OCI-LY7 (cell line): ENCODE data around the gene PHETA1. TPM values are rescaled to one million over a fixed set of nuclear protein-coding genes. Genes with fewer than 3 reads are reported as not detected.

Experiments used
- BruUV-seq: library from RNA; stranded (reverse); fragments of 400-500 nt; replicated peaks from 2 replicates; lab custom pipeline; 2021; lab: Mats Ljungman, UMichigan
- CTCF ChIA-PET: fragments of 300-600 bp; sonication (Branson Sonifier 250); formaldehyde crosslinking; loops from one replicate; lab custom pipeline; 2022; ENCODE audit warnings: antibody characterized with exemption; ENCODE audit not compliant: unreplicated experiment; lab: Charles Lee
- POLR2A ChIA-PET: fragments of 300-600 bp; sonication (Branson Sonifier 250); formaldehyde crosslinking; loops from one replicate; lab custom pipeline; 2022; ENCODE audit warnings: antibody characterized with exemption; lab: Charles Lee
- DNase-seq: peaks from one replicate; pipeline ENCODE4 v3.0.0-alpha.2; 2015; ENCODE audit warnings: low spot score
- H2AFZ ChIP-seq: fragments of 200-600 bp; sonication (generic), shearing (Covaris generic); 2 replicates; pipeline ENCODE4 v1.6.1; 2014; ENCODE audit warnings: mild to moderate bottlenecking, antibody characterized with exemption, low read length, moderate library complexity
- H3K27ac ChIP-seq: fragments of 200-600 bp; sonication (generic); 2 replicates; pipeline ENCODE4 v1.5.1; 2014; ENCODE audit warnings: mixed run types, low read depth, mild to moderate bottlenecking, moderate library complexity, low read length, inconsistent platforms; ENCODE audit not compliant: poor library complexity, severe bottlenecking
- H3K36me3 ChIP-seq: fragments of 200-600 bp; sonication (generic); 2 replicates; pipeline ENCODE4 v1.6.1; 2014; ENCODE audit warnings: mild to moderate bottlenecking, antibody characterized with exemption, low read length, moderate library complexity, mixed read lengths; ENCODE audit not compliant: insufficient read depth
- H3K4me1 ChIP-seq: fragments of 200-600 bp; sonication (generic); 2 replicates; pipeline ENCODE4 v1.5.1; 2014; ENCODE audit warnings: mild to moderate bottlenecking, low read length; ENCODE audit not compliant: insufficient read depth, poor library complexity, severe bottlenecking
- H3K4me2 ChIP-seq: fragments of 200-600 bp; sonication (generic); 2 replicates; pipeline ENCODE4 v1.6.1; 2014; ENCODE audit warnings: mild to moderate bottlenecking, low read length
- H3K4me3 ChIP-seq: fragments of 200-600 bp; sonication (generic); 2 replicates; pipeline ENCODE4 v1.5.1; 2014; ENCODE audit warnings: mild to moderate bottlenecking, low read depth, low read length; ENCODE audit not compliant: poor library complexity, severe bottlenecking
- H3K79me2 ChIP-seq: fragments of 200-600 bp; sonication (generic); 2 replicates; pipeline ENCODE4 v1.6.1; 2016; ENCODE audit warnings: low read depth, mild to moderate bottlenecking, low read length, moderate library complexity, mixed read lengths; ENCODE audit not compliant: insufficient read depth
- H3K9me2 ChIP-seq: fragments of 200-600 bp; sonication (generic); 2 replicates; pipeline ENCODE4 v1.6.1; 2016; ENCODE audit warnings: mild to moderate bottlenecking, low read length, mixed read lengths; ENCODE audit not compliant: insufficient read depth
- H3K9me3 ChIP-seq: fragments of 200-600 bp; sonication (generic); 2 replicates; pipeline ENCODE4 v1.6.1; 2014; ENCODE audit warnings: mild to moderate bottlenecking, mixed run types, low read length, mixed read lengths
- H4K20me1 ChIP-seq: fragments of 200-600 bp; sonication (generic); 2 replicates; pipeline ENCODE4 v1.6.1; 2014; ENCODE audit warnings: mild to moderate bottlenecking, antibody characterized with exemption, low read length, moderate library complexity, mixed read lengths; ENCODE audit not compliant: insufficient read depth
- EZH2phosphoT487 ChIP-seq: fragments of 200-600 bp; sonication (generic); IDR thresholded peaks from 2 replicates; pipeline ENCODE4 v1.6.1; 2018; ENCODE audit warnings: low read depth, borderline replicate concordance, mild to moderate bottlenecking, mixed run types, antibody characterized with exemption, low read length, moderate library complexity, mixed read lengths
- intact Hi-C: fragments of 100-400 bp; cut with micrococcal nuclease; formaldehyde crosslinking; loops from one replicate; pipeline ENCODE4 v1.10.0; 2022; ENCODE audit not compliant: unreplicated experiment
- total RNA-seq, 2 experiments: library from RNA; depleted of rRNA in 1 of 2; stranded (reverse); fragments of >200 nt in 1 of 2; shearing (Covaris generic) in 1 of 2; gene quantifications; 2 replicates each; pipeline ENCODE4 v1.2.3, GENCODE V29; 2014 to 2022
- TF ChIP-seq, protein P1 (sequence below): fragments of 200-600 bp; sonication (generic); conservative IDR thresholded peaks from 2 replicates; pipeline ENCODE4 v1.5.1; 2014; ENCODE audit warnings: mild to moderate bottlenecking, antibody characterized with exemption, low read length, moderate library complexity, mixed read lengths

Gene PHETA1
- total RNA-seq, 2 experiments from 2014 or later, result 0.73 to 2.7 TPM

DNA sequence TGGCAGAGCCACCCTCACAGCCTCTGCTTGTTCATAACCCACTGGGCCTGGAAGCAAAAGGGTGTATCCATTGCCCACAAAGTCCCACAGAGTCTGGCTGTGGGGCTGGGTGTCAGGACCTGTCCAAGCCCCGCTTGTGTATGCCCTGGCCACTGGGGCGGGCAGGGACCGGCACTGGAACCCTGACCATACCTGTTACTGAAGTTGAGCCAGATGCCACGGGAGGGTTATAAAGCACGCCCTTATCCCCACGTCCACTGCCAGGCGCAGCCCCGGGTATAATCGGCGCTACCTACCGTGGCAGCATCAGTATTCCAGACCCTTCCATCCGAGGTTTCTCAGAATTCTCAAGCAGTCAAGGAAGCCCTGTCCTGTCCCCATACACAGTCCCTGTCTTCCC is 40.8 kb downstream of the PHETA1 start:
- DNase-seq, result no peak
- no TSS peak for BruUV-seq

DNA sequence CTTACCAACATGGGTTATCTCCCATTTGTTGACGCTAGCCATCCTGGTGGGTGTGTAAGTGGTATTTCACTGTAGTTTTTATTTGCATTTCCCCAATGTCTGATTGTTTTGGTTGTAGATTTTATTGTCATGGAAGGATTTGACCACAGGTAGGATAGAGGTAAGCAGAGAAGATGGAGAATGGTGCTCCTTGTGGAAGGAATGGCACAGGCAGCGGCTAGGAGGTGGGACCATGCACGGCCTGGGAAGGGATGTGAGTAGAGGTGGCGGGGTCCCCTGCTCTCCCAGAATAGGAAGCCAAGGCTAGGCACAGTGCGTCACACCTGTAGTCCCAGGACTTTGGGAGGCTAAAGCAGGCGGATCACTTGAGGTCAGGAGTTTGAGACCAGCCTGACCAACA is 41.4 kb downstream of the PHETA1 start:
- TF ChIP-seq, protein P1, sequence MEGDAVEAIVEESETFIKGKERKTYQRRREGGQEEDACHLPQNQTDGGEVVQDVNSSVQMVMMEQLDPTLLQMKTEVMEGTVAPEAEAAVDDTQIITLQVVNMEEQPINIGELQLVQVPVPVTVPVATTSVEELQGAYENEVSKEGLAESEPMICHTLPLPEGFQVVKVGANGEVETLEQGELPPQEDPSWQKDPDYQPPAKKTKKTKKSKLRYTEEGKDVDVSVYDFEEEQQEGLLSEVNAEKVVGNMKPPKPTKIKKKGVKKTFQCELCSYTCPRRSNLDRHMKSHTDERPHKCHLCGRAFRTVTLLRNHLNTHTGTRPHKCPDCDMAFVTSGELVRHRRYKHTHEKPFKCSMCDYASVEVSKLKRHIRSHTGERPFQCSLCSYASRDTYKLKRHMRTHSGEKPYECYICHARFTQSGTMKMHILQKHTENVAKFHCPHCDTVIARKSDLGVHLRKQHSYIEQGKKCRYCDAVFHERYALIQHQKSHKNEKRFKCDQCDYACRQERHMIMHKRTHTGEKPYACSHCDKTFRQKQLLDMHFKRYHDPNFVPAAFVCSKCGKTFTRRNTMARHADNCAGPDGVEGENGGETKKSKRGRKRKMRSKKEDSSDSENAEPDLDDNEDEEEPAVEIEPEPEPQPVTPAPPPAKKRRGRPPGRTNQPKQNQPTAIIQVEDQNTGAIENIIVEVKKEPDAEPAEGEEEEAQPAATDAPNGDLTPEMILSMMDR, result no peak
- no peak for TF ChIP-seq EZH2phosphoT487

More for the DNA sequence above, 40.8 kb downstream of the PHETA1 start:
- no peak overlapping the region for H3K4me3 ChIP-seq
- no peaks in the 10 kb centered on the region for H3K4me1 ChIP-seq
- no peaks in the 10 kb centered on the region for H4K20me1 ChIP-seq
- TF ChIP-seq, protein P1, result no peak
- TF ChIP-seq EZH2phosphoT487, result no peak
- no peaks in the 10 kb centered on the region for H3K36me3 ChIP-seq
- no peaks in the 10 kb centered on the region for H3K79me2 ChIP-seq
- POLR2A ChIA-PET, result no interaction called here
- CTCF ChIA-PET, result no interaction called here
- H3K27ac ChIP-seq, result no peak overlapping the region
- no peak overlapping the region for H2AFZ ChIP-seq
- intact Hi-C loops, result no loop called here
- H3K4me2 ChIP-seq, result no peak overlapping the region
- no peaks in the 10 kb centered on the region for H3K9me2 ChIP-seq
- H3K9me3 ChIP-seq, result no peaks in the 10 kb centered on the region

DNA sequence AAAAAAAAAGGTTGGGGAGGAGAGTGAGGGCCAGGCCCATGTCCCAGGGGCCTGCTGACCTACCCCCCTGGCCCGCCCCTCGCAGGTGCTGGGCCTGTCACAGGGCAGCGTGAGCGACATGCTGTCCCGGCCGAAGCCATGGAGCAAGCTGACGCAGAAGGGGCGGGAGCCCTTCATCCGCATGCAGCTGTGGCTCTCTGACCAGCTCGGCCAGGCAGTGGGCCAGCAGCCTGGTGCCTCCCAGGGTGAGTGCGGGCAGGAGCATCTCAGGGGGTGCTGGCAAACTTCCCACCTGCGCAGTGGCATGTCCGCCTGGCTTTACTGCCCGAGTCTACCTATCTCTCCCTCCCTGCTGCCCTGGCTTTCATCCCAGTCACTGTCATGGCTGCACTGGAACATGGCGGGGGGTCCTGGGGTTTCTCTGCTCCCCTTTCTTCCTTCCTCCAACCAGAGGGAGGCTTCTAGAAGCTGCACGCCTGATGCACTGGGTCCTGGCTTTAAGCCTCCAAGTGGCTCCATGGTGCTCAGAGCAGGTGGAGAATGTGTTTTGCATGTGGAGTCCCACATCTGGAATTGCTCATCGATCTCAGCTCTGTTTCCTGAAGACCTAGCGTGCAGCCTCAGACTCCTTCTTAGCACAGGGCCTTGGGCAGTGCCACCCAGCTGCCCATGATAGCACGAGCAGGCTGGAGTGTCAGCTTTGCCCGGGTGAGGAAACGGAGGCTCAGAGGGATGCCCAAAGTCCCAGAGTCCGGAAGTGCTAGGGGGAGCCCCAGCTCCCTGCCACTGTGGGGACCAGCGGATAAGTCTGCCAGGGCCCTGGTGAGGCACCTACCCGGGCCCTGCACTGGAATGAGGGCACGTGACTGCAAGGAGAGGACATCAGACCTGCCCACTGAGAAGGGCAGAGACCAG is 46.3 kb downstream of the PHETA1 start:
- H2AFZ ChIP-seq, result no peak overlapping the region
- no peak overlapping the region for H3K27ac ChIP-seq
- H3K79me2 ChIP-seq, result no peaks in the 10 kb centered on the region
- DNase-seq, result no peak
- no peaks in the 10 kb centered on the region for H3K9me2 ChIP-seq
- no peaks in the 10 kb centered on the region for H3K9me3 ChIP-seq
- no peaks in the 10 kb centered on the region for H3K36me3 ChIP-seq
- CTCF ChIA-PET, result interaction anchor here (0.6 kb wide), 1 partner anchor 52 kb away, joined by 3 read pairs; no protein-coding TSS in a partner anchor
- TF ChIP-seq, protein P1, result no peak
- TF ChIP-seq EZH2phosphoT487, result no peak
- no peak overlapping the region for H3K4me2 ChIP-seq
- no TSS peak for BruUV-seq
- POLR2A ChIA-PET, result no interaction called here
- no peaks in the 10 kb centered on the region for H3K4me1 ChIP-seq
- intact Hi-C loops, result no loop called here
- no peaks in the 10 kb centered on the region for H4K20me1 ChIP-seq
- H3K4me3 ChIP-seq, result no peak overlapping the region

More for the DNA sequence above, 41.4 kb downstream of the PHETA1 start:
- Histone ChIP-seq H3K27ac (no peak overlapping the region), H3K79me2 (no peaks in the 10 kb centered on the region), H3K4me2 (no peak overlapping the region), H2AFZ (no peak overlapping the region), H3K36me3 (no peaks in the 10 kb centered on the region), H4K20me1 (no peaks in the 10 kb centered on the region), H3K4me3 (no peak overlapping the region), H3K9me2 (no peaks in the 10 kb centered on the region), H3K4me1 (no peaks in the 10 kb centered on the region), H3K9me3 (no peaks in the 10 kb centered on the region)
- ChIA-PET POLR2A (no interaction called here), CTCF (no interaction called here)
- BruUV-seq, result no TSS peak
- intact Hi-C loops, result no loop called here
- DNase-seq, result no peak
